Dermis microvascular lymphatic vessel endothelial cell (primary cell): ENCODE data around the gene MGMT. TPM values are rescaled to one million over a fixed set of nuclear protein-coding genes. Genes with fewer than 3 reads are reported as not detected.

Experiments
- DNase-seq, 2 donors: peaks; one replicate each; pipeline versions ENCODE4 v3.0.0 to v3.0.0-alpha.2; 2010; ENCODE audit warnings: low read depth in 2 of 2
- total RNA-seq: library from RNA; depleted of rRNA; stranded (reverse); fragments of >200 nt; gene quantifications from 2 replicates; pipeline ENCODE4 v1.2.1, GENCODE V29; 2014

The MGMT gene
- total RNA-seq, 1 donor from 2014 or later = 9.6 TPM

- DNase-seq = no peak
Observed at GRCh38 chr10:129792141-129792540, 325.1 kb downstream of the MGMT start.

- DNase-seq = no peak
Observed at GRCh38 chr10:129792864-129793263, 325.8 kb downstream of the MGMT start.

GRCh38 chr10:129793479-129793878 is 326.4 kb downstream of the MGMT start:
- no peak for DNase-seq

- no peak for DNase-seq
Observed at GRCh38 chr10:129793996-129794395, 327.0 kb downstream of the MGMT start.

GRCh38 chr10:129796710-129797420 is 329.8 kb downstream of the MGMT start:
- DNase-seq = no peak

- DNase-seq = no peak
Observed at GRCh38 chr10:129799942-129800341, 332.9 kb downstream of the MGMT start.

GRCh38 chr10:129800796-129801340 is 333.8 kb downstream of the MGMT start:
- no peak for DNase-seq

GRCh38 chr10:129807211-129807610 is 340.2 kb downstream of the MGMT start:
- no peak for DNase-seq

- DNase-seq = no peak
Observed at GRCh38 chr10:129808092-129808983, 341.3 kb downstream of the MGMT start.

- no peak for DNase-seq
Observed at GRCh38 chr10:129809431-129809830, 342.4 kb downstream of the MGMT start.

GRCh38 chr10:129809841-129810240 is 342.8 kb downstream of the MGMT start:
- no peak for DNase-seq

GRCh38 chr10:129811208-129811607 is 344.2 kb downstream of the MGMT start:
- DNase-seq = no peak

GRCh38 chr10:129812398-129812797 is 345.4 kb downstream of the MGMT start:
- no peak for DNase-seq

- DNase-seq = no peak
Observed at GRCh38 chr10:129814681-129815646, 347.9 kb downstream of the MGMT start.

GRCh38 chr10:129815898-129816655 is 349.0 kb downstream of the MGMT start:
- no peak for DNase-seq

- no peak for DNase-seq
Observed at GRCh38 chr10:129816656-129817045, 349.6 kb downstream of the MGMT start.
